Mammary epithelial cell (primary cell): ENCODE measurements around the gene TECPR2.

Source experiments
- EZH2 ChIP-seq: IDR thresholded peaks from 2 replicates; pipeline ENCODE4 v1.6.1; 2012; ENCODE audit warnings: low read length, inconsistent platforms, borderline replicate concordance
- TF ChIP-seq, protein P1 (sequence below), 2 donors: IDR thresholded peaks in 1 of 2; conservative IDR thresholded peaks in 1 of 2; 2 replicates each; pipeline ENCODE4 v1.5.1; 2011 to 2012; ENCODE audit warnings: inconsistent platforms in 2 of 2, low read length in 2 of 2, mild to moderate bottlenecking in 2 of 2, control low read depth in 1 of 2, low read depth in 1 of 2; ENCODE audit not compliant: insufficient read depth in 1 of 2; ENCODE audit errors: extremely low read depth in 1 of 2

DNA sequence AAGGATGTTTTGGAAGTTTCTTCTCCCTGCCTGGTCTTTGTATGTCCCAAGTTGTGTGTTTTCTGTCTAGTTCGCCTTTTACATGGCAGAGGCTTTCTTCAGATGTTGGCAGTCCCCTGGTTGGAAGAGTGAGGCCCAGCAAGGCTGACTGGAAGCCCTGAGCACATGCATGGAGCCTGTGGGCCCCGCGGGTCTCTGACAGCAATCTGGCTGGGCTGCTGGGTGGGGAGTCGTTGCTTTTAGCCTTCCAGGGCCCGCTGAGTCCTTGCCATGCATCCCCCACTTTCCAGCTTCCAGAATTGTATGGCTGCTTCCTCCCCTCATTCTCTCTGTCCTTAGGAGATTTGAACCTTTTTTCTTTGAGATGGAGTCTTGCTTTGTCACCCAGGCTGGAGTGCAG, 121.6 kb downstream of the TECPR2 start:
- TF ChIP-seq, protein P1, sequence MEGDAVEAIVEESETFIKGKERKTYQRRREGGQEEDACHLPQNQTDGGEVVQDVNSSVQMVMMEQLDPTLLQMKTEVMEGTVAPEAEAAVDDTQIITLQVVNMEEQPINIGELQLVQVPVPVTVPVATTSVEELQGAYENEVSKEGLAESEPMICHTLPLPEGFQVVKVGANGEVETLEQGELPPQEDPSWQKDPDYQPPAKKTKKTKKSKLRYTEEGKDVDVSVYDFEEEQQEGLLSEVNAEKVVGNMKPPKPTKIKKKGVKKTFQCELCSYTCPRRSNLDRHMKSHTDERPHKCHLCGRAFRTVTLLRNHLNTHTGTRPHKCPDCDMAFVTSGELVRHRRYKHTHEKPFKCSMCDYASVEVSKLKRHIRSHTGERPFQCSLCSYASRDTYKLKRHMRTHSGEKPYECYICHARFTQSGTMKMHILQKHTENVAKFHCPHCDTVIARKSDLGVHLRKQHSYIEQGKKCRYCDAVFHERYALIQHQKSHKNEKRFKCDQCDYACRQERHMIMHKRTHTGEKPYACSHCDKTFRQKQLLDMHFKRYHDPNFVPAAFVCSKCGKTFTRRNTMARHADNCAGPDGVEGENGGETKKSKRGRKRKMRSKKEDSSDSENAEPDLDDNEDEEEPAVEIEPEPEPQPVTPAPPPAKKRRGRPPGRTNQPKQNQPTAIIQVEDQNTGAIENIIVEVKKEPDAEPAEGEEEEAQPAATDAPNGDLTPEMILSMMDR (conservative IDR thresholded peaks at IDR 0.05 in 1 of 2, IDR thresholded peaks at IDR 0.05 in 1 of 2; ENCODE audit: extremely low read depth in 1 of 2, insufficient read depth in 1 of 2, low read depth in 1 of 2, low read length in 2 of 2): no peak
- TF ChIP-seq EZH2: no peak
